ENCODE results near the gene CHRNA1. TPM values are rescaled to one million over a fixed set of nuclear protein-coding genes. Genes with fewer than 3 reads are reported as not detected.

Gene CHRNA1
- total RNA-seq, 2 donors from 2014 or later = not detected

GRCh38 chr2:174798801-174799200 is 34.5 kb upstream of the CHRNA1 start:
- no peaks in the 10 kb centered on the region for H3K27me3 ChIP-seq (ENCODE audit: control insufficient read depth, insufficient read depth, low read length, poor library complexity, severe bottlenecking)
- no peaks in the 10 kb centered on the region for H3K27me3 Mint-ChIP-seq (ENCODE audit: insufficient read depth)
- H3K36me3 ChIP-seq (ENCODE audit: control insufficient read depth, insufficient read depth, low read length) = peaks cover 11% of the 10 kb centered on the region
- DNase-seq = peak; percentile 64
- H3K36me3 Mint-ChIP-seq (ENCODE audit: low read depth) = peaks cover 11% of the 10 kb centered on the region
- H3K9ac ChIP-seq (ENCODE audit: extremely low read depth, low read length, poor library complexity, severe bottlenecking) = no peak overlapping the region
- no peak overlapping the region for H3K27ac ChIP-seq (ENCODE audit: low read depth, low read length)
- peak; percentile 62 for TF ChIP-seq CTCF (conservative IDR thresholded peaks at IDR 0.05)
- H3K4me1 Mint-ChIP-seq = peaks cover 23% of the 10 kb centered on the region
- H3K4me3 ChIP-seq (ENCODE audit: low read length) = no peak overlapping the region
- 89% methylated on average over 1 of the region's 1 CpG; no CpG with 5 or more reads in 1 of the 2 experiments for WGBS, 2 experiments (ENCODE audit: insufficient coverage in 1 of 2, insufficient read length in 1 of 2)
- peaks cover 10% of the 10 kb centered on the region for H3K4me1 ChIP-seq (ENCODE audit: control insufficient read depth, insufficient read depth, low read length)
- H3K27ac Mint-ChIP-seq = no peak overlapping the region
- no peak overlapping the region for H3K4me3 Mint-ChIP-seq
- H3K9me3 ChIP-seq (ENCODE audit: control insufficient read depth, low read length) = no peaks in the 10 kb centered on the region
- no peaks in the 10 kb centered on the region for H3K9me3 Mint-ChIP-seq

GRCh38 chr2:174797781-174798276 is 33.6 kb upstream of the CHRNA1 start:
- no peak overlapping the region for H3K9ac ChIP-seq (ENCODE audit: extremely low read depth, low read length, poor library complexity, severe bottlenecking)
- Mint-ChIP-seq H3K4me3 (no peak overlapping the region), H3K36me3 (ENCODE audit: low read depth) (peaks cover 11% of the 10 kb centered on the region), H3K27me3 (ENCODE audit: insufficient read depth) (no peaks in the 10 kb centered on the region), H3K27ac (no peak overlapping the region), H3K4me1 (peaks cover 31% of the 10 kb centered on the region), H3K9me3 (no peaks in the 10 kb centered on the region)
- peaks cover 11% of the 10 kb centered on the region for H3K36me3 ChIP-seq (ENCODE audit: control insufficient read depth, insufficient read depth, low read length)
- no peaks in the 10 kb centered on the region for H3K27me3 ChIP-seq (ENCODE audit: control insufficient read depth, insufficient read depth, low read length, poor library complexity, severe bottlenecking)
- H3K9me3 ChIP-seq (ENCODE audit: control insufficient read depth, low read length) = no peaks in the 10 kb centered on the region
- no peak for DNase-seq
- H3K4me3 ChIP-seq (ENCODE audit: low read length) = no peak overlapping the region
- H3K4me1 ChIP-seq (ENCODE audit: control insufficient read depth, insufficient read depth, low read length) = peaks cover 12% of the 10 kb centered on the region
- TF ChIP-seq CTCF (conservative IDR thresholded peaks at IDR 0.05) = no peak
- 83 to 92% methylated on average over 1 of the region's 1 CpG for WGBS, 2 experiments (ENCODE audit: insufficient coverage in 1 of 2, insufficient read length in 1 of 2)
- H3K27ac ChIP-seq (ENCODE audit: low read depth, low read length) = no peak overlapping the region

GRCh38 chr2:174796319-174796771 is 32.1 kb upstream of the CHRNA1 start:
- Histone ChIP-seq H3K9me3 (ENCODE audit: control insufficient read depth, low read length) (no peaks in the 10 kb centered on the region), H3K9ac (ENCODE audit: extremely low read depth, low read length, poor library complexity, severe bottlenecking) (no peak overlapping the region), H3K4me3 (ENCODE audit: low read length) (peak overlapping the region; percentile 38), H3K36me3 (ENCODE audit: control insufficient read depth, insufficient read depth, low read length) (peaks cover 11% of the 10 kb centered on the region), H3K27me3 (ENCODE audit: control insufficient read depth, insufficient read depth, low read length, poor library complexity, severe bottlenecking) (no peaks in the 10 kb centered on the region), H3K4me1 (ENCODE audit: control insufficient read depth, insufficient read depth, low read length) (peaks cover 25% of the 10 kb centered on the region), H3K27ac (ENCODE audit: low read depth, low read length) (no peak overlapping the region)
- H3K9me3 Mint-ChIP-seq = no peaks in the 10 kb centered on the region
- peak overlapping the region; percentile 46 for H3K27ac Mint-ChIP-seq
- H3K36me3 Mint-ChIP-seq (ENCODE audit: low read depth) = peaks cover 7% of the 10 kb centered on the region
- peaks cover 43% of the 10 kb centered on the region for H3K4me1 Mint-ChIP-seq
- TF ChIP-seq CTCF (conservative IDR thresholded peaks at IDR 0.05) = no peak
- no peaks in the 10 kb centered on the region for H3K27me3 Mint-ChIP-seq (ENCODE audit: insufficient read depth)
- peak overlapping the region; percentile 7 for H3K4me3 Mint-ChIP-seq
- peak; percentile 79 for DNase-seq
